GM19468 (cell line): ENCODE data around the gene SOD2.
A peak's percentile ranks its signal among the peaks of the same experiment; 100 is the strongest.
"Not testable (repeated sequence)": the region's sequence is repeated elsewhere in the genome, so short reads cannot be mapped to it uniquely, and the experiment has no call there.

Experiments
- ATAC-seq: cut with Tn5 transposase; IDR thresholded peaks from one replicate; pipeline ENCODE4 v1.9.1; 2021; ENCODE audit warnings: mild to moderate bottlenecking, moderate library complexity, moderate number of reproducible peaks; ENCODE audit not compliant: unreplicated experiment; ENCODE audit errors: extremely low read depth

SOD2 gene

GRCh38 chr6:159684013-159684304 is 9.1 kb downstream of the SOD2 start:
- ATAC-seq: no peak

- no peak for ATAC-seq
Measured at GRCh38 chr6:159682810-159683209, 10.2 kb downstream of the SOD2 start.

GRCh38 chr6:159682295-159682694 is 10.7 kb downstream of the SOD2 start:
- ATAC-seq: no peak

- no peak for ATAC-seq
Measured at GRCh38 chr6:159681191-159681880, 11.7 kb downstream of the SOD2 start.

- no peak for ATAC-seq
Measured at GRCh38 chr6:159680104-159680503, 12.9 kb downstream of the SOD2 start.

GRCh38 chr6:159679091-159680077 is 13.7 kb downstream of the SOD2 start:
- no peak for ATAC-seq

- ATAC-seq: no peak
Measured at GRCh38 chr6:159678574-159678973, 14.5 kb downstream of the SOD2 start.

GRCh38 chr6:159677506-159678165 is 15.4 kb downstream of the SOD2 start:
- no peak for ATAC-seq

GRCh38 chr6:159676890-159677505 is 16.0 kb downstream of the SOD2 start:
- no peak for ATAC-seq

GRCh38 chr6:159676236-159676635 is 16.8 kb downstream of the SOD2 start:
- ATAC-seq: not testable (repeated sequence)

GRCh38 chr6:159665868-159666635 is 27.0 kb downstream of the SOD2 start:
- no peak for ATAC-seq

- not testable (repeated sequence) for ATAC-seq
Measured at GRCh38 chr6:159663368-159663889, 29.6 kb downstream of the SOD2 start.

- ATAC-seq: not testable (repeated sequence)
Measured at GRCh38 chr6:159661977-159662376, 31.1 kb downstream of the SOD2 start.

- ATAC-seq: no peak
Measured at GRCh38 chr6:159655409-159655988, 37.5 kb downstream of the SOD2 start.

- ATAC-seq: no peak
Measured at GRCh38 chr6:159654483-159655098, 38.5 kb downstream of the SOD2 start.

GRCh38 chr6:159650314-159650713 is 42.7 kb downstream of the SOD2 start:
- ATAC-seq: no peak

GRCh38 chr6:159649441-159649840 is 43.6 kb downstream of the SOD2 start:
- no peak for ATAC-seq

GRCh38 chr6:159646733-159647132 is 46.3 kb downstream of the SOD2 start:
- peak; percentile 93 for ATAC-seq

GRCh38 chr6:159646116-159646515 is 46.9 kb downstream of the SOD2 start:
- ATAC-seq: no peak
